ENCODE results near the gene IQCE.

- TF ChIP-seq CTCF (IDR thresholded peaks at IDR 0.05) (no peak), POLR2A (IDR thresholded peaks at IDR 0.05) (no peak)
These were observed 99.3 kb downstream of the IQCE start for GRCh38 chr7:2657920-2658671.
